ENCODE data around the gene IGSF8. TPM values are rescaled to one million over a fixed set of nuclear protein-coding genes. Genes with fewer than 3 reads are reported as not detected.

IGSF8 gene
- total RNA-seq, 4 donors from 2014 or later = 24.3 to 36.5 (median 28.2) TPM

- H3K27ac ChIP-seq = no peak overlapping the region
- intact Hi-C loops (cut with DNase I) = no loop called here
- H3K4me1 ChIP-seq = peaks cover 6 to 7% of the 10 kb centered on the region in 2 donors
- H3K27me3 ChIP-seq = no peaks in the 10 kb centered on the region
- no peak for TF ChIP-seq CTCF (IDR thresholded peaks at IDR 0.05)
- WGBS, 2 donors = 52 to 57% methylated on average over 6 of the region's 6 CpGs
- H3K36me3 ChIP-seq = no peaks in the 10 kb centered on the region
- H3K4me3 ChIP-seq (replicated peaks in 1 of 3) = no peak overlapping the region
- no peaks in the 10 kb centered on the region for H3K9me3 ChIP-seq
- no peak for DNase-seq
These were observed 31.3 kb downstream of the IGSF8 start for GRCh38 chr1:160066829-160067745.

- Histone ChIP-seq H3K4me3 (replicated peaks in 1 of 3) (no peak overlapping the region), H3K27me3 (no peaks in the 10 kb centered on the region), H3K27ac (no peak overlapping the region), H3K4me1 (peaks cover 0 to under 1% of the 10 kb centered on the region in 2 donors), H3K9me3 (no peaks in the 10 kb centered on the region), H3K36me3 (no peaks in the 10 kb centered on the region)
- no peak for DNase-seq
- 41 to 74% methylated on average over 3 of the region's 3 CpGs for WGBS, 2 donors
- intact Hi-C loops (cut with DNase I) = no loop called here
- no peak for TF ChIP-seq CTCF (IDR thresholded peaks at IDR 0.05)
- no peak for TF ChIP-seq POLR2A (IDR thresholded peaks at IDR 0.05)
These were observed 33.7 kb downstream of the IGSF8 start for GRCh38 chr1:160064746-160065145.

GRCh38 chr1:160064164-160064563, 34.3 kb downstream of the IGSF8 start:
- Histone ChIP-seq H3K27me3 (no peaks in the 10 kb centered on the region), H3K27ac (no peak overlapping the region)
- TF ChIP-seq POLR2A (IDR thresholded peaks at IDR 0.05) (no peak), CTCF (IDR thresholded peaks at IDR 0.05) (no peak)

GRCh38 chr1:160063176-160063575, 35.2 kb downstream of the IGSF8 start:
- no peaks in the 10 kb centered on the region for H3K36me3 ChIP-seq
- H3K4me3 ChIP-seq (replicated peaks in 1 of 3) = no peak overlapping the region
- TF ChIP-seq CTCF (IDR thresholded peaks at IDR 0.05) (no peak), POLR2A (IDR thresholded peaks at IDR 0.05) (no peak)
- 90 to 96% methylated on average over 5 of the region's 5 CpGs for WGBS, 2 donors
- intact Hi-C loops (cut with DNase I) = no loop called here
- no peaks in the 10 kb centered on the region for H3K9me3 ChIP-seq
- H3K27ac ChIP-seq = no peak overlapping the region
- no peaks in the 10 kb centered on the region for H3K4me1 ChIP-seq
- no peak for DNase-seq
- no peaks in the 10 kb centered on the region for H3K27me3 ChIP-seq

More at GRCh38 chr1:160064164-160064563, 34.3 kb downstream of the IGSF8 start:
- Histone ChIP-seq H3K9me3 (no peaks in the 10 kb centered on the region), H3K4me1 (no peaks in the 10 kb centered on the region), H3K36me3 (no peaks in the 10 kb centered on the region), H3K4me3 (replicated peaks in 1 of 3) (no peak overlapping the region)
- intact Hi-C loops (cut with DNase I) = no loop called here
- no peak for DNase-seq
- 90 to 92% methylated on average over 3 of the region's 3 CpGs for WGBS, 2 donors

GRCh38 chr1:160062230-160062532, 36.2 kb downstream of the IGSF8 start:
- no peak for TF ChIP-seq POLR2A (IDR thresholded peaks at IDR 0.05)
- no peak for TF ChIP-seq CTCF (IDR thresholded peaks at IDR 0.05)
- no peaks in the 10 kb centered on the region for H3K9me3 ChIP-seq
- no peak overlapping the region for H3K27ac ChIP-seq
- no peaks in the 10 kb centered on the region for H3K27me3 ChIP-seq
- H3K4me3 ChIP-seq (replicated peaks in 1 of 3) = no peak overlapping the region
- no peaks in the 10 kb centered on the region for H3K36me3 ChIP-seq
- intact Hi-C loops (cut with DNase I) = no loop called here
- H3K4me1 ChIP-seq = no peaks in the 10 kb centered on the region
- DNase-seq = no peak
- WGBS, 2 donors = 60 to 78% methylated on average over 4 of the region's 6 CpGs

Measured in thyroid gland (tissue), 4 donors.